Measurements from ENCODE around the gene TP53I13.

DNA sequence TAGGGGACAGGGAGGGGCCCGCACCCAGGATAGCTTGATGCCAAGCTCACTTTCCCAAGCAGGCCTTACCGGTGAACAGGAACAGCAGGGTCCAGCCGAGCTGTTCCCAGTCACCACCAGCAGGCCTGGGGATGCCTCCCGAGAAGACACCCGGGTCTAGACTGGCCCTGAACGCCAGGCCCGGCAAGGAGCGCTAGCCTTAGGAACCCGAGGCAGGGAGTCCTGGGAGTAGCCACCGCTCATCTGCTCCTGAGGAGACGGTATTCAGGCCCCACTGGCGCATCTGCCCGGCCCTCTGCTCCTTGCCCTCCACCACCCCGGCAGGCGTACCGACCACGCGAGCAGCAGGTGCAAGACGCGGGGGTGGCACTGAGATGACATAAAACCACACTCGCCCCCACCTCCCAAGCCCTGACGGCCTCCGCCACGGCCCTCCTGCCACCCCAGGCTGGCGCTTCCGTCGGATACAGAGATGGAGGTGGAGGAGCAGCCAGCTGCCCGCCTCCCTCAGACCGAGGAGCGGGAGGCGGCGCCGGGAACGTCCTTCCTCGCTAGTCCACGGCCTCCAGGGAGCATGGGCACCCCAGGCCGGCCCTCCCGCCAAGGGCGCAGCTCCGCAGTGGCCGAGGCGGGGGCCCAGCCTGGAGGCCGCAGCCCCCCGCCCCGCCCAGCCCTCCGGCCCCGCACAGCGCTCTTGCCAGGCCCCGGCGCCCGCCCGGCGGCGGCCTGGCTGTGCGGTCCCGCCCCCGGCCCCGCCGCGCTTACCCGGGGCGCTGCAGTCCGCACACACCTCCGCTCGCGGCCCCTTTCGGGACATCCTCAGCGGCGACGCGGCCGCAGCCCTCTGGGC lies 20.3 kb downstream of the TP53I13 start:
- TF ChIP-seq, protein P1, sequence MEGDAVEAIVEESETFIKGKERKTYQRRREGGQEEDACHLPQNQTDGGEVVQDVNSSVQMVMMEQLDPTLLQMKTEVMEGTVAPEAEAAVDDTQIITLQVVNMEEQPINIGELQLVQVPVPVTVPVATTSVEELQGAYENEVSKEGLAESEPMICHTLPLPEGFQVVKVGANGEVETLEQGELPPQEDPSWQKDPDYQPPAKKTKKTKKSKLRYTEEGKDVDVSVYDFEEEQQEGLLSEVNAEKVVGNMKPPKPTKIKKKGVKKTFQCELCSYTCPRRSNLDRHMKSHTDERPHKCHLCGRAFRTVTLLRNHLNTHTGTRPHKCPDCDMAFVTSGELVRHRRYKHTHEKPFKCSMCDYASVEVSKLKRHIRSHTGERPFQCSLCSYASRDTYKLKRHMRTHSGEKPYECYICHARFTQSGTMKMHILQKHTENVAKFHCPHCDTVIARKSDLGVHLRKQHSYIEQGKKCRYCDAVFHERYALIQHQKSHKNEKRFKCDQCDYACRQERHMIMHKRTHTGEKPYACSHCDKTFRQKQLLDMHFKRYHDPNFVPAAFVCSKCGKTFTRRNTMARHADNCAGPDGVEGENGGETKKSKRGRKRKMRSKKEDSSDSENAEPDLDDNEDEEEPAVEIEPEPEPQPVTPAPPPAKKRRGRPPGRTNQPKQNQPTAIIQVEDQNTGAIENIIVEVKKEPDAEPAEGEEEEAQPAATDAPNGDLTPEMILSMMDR (IDR thresholded peaks at IDR 0.05; ENCODE audit: insufficient read depth, low read depth, low read length), result no peak
- TF ChIP-seq EZH2 (IDR thresholded peaks at IDR 0.05; ENCODE audit: insufficient read depth, low read length), result no peak

Measured in astrocyte (in vitro differentiated cells and primary cell).